ENCODE results near the gene CRLF2.

DNA sequence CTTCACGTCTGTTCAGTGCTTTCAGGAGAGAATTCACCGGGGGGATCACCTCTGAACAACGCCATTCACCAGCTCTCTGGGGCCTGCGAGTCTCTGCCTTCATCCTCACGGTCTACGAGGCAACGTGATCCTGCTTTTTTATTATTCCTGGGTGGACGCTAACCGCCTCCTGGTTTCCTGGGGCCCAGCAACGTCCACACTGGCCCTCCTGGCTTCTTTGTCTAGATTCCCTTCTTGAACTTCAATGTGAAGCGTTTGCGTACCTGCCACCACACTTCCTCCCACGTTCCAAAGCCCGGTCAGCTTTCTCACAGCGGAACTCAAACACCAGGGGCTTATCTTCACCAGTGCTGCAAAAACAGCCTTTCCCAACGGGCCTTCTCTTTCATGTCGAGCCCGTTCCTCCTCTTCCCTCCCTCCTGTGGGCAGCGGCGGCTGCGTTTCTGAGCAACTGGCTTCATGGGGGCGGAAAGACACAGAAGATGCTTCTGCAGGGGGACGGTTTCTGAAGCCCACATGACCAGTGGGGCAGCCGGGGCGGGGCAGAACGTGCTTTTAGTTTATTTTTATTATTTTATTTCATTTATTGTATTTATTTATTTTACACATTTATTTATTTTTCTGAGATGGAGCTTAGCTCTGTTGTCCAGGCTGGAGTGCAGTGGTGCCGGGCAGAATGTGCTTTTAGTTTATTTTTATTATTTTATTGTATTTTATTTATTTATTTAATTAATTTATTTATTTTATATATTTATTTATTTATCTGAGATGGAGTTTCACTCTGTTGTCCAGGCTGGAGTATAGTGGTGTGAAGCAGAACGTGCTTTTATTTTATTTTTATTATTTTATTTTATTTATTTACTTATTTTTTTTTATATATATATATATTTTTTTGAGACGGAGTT is 64.6 kb downstream of the CRLF2 start:
- no peak for TF ChIP-seq EED (IDR thresholded peaks at IDR 0.05; ENCODE audit: low read depth)
- TF ChIP-seq, protein P1, sequence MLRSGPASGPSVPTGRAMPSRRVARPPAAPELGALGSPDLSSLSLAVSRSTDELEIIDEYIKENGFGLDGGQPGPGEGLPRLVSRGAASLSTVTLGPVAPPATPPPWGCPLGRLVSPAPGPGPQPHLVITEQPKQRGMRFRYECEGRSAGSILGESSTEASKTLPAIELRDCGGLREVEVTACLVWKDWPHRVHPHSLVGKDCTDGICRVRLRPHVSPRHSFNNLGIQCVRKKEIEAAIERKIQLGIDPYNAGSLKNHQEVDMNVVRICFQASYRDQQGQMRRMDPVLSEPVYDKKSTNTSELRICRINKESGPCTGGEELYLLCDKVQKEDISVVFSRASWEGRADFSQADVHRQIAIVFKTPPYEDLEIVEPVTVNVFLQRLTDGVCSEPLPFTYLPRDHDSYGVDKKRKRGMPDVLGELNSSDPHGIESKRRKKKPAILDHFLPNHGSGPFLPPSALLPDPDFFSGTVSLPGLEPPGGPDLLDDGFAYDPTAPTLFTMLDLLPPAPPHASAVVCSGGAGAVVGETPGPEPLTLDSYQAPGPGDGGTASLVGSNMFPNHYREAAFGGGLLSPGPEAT (IDR thresholded peaks at IDR 0.05; ENCODE audit: low read depth) = no peak
- TF ChIP-seq CTCF (IDR thresholded peaks at IDR 0.05 in 2 of 3, conservative IDR thresholded peaks at IDR 0.05 in 1 of 3; ENCODE audit: control insufficient read depth in 2 of 3, extremely low read depth in 1 of 3, insufficient read depth in 1 of 3, low read depth in 3 of 3, low read length in 3 of 3) = no peak
- no peak for TF ChIP-seq TCF12 (IDR thresholded peaks at IDR 0.05; ENCODE audit: low read depth, low read length)

Measured in GM12878 (cell line).